Measurements from ENCODE around the gene CALD1.

GRCh38 chr7:134813663-134814396, 34.4 kb downstream of the CALD1 start:
- TF ChIP-seq CTCF (IDR thresholded peaks at IDR 0.05) (no peak), POLR2A (IDR thresholded peaks at IDR 0.05) (no peak), POLR2AphosphoS5 (IDR thresholded peaks at IDR 0.05) (no peak)
